ENCODE measurements around the gene ZBTB5. TPM values are rescaled to one million over a fixed set of nuclear protein-coding genes. Genes with fewer than 3 reads are reported as not detected.

ZBTB5 gene
- total RNA-seq, 1 experiment from 2014 or later: 16.7 TPM

GRCh38 chr9:37421914-37422288 is 43.3 kb downstream of the ZBTB5 start:
- ChIA-PET POLR2A (interaction anchor here (1.1 kb wide), 1 partner anchor 12 kb away, joined by 3 read pairs; no protein-coding TSS in a partner anchor), CTCF (interaction anchor here (1.1 to 3.4 kb wide), 2 partner anchors 7 to 11 kb away, joined by 9 to 18 read pairs; no protein-coding TSS in a partner anchor)
- Mint-ChIP-seq H3K27me3 (ENCODE audit: low read depth) (no peaks in the 10 kb centered on the region), H3K9me3 (no peaks in the 10 kb centered on the region), H3K27ac (peak overlapping the region; percentile 85), H3K36me3 (peaks cover 11% of the 10 kb centered on the region), H3K4me3 (peak overlapping the region; percentile 93), H3K4me1 (peaks cover 16% of the 10 kb centered on the region)
- DNase-seq (ENCODE audit: low spot score): peak; percentile 36
- no peak; the same call in 1 of the 2 replicates for ATAC-seq
- no peak for TF ChIP-seq E2F1 (CRISPR knock-in tag; IDR thresholded peaks at IDR 0.05)
- TF ChIP-seq, protein P1, sequence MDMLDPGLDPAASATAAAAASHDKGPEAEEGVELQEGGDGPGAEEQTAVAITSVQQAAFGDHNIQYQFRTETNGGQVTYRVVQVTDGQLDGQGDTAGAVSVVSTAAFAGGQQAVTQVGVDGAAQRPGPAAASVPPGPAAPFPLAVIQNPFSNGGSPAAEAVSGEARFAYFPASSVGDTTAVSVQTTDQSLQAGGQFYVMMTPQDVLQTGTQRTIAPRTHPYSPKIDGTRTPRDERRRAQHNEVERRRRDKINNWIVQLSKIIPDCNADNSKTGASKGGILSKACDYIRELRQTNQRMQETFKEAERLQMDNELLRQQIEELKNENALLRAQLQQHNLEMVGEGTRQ (CRISPR knock-in tag; IDR thresholded peaks at IDR 0.05): peak; percentile 81

- ChIA-PET POLR2A (no interaction called here), CTCF (interaction anchor here (1.0 kb wide), 1 partner anchor 9 kb away, joined by 3 read pairs; no protein-coding TSS in a partner anchor)
- Mint-ChIP-seq H3K4me1 (peaks cover 29% of the 10 kb centered on the region), H3K27me3 (ENCODE audit: low read depth) (no peaks in the 10 kb centered on the region), H3K9me3 (no peaks in the 10 kb centered on the region), H3K27ac (no peak overlapping the region), H3K36me3 (no peaks in the 10 kb centered on the region; the same call in 1 of the 2 replicates), H3K4me3 (no peak overlapping the region)
- no peak for ATAC-seq
- no peak for DNase-seq (ENCODE audit: low spot score)
- TF ChIP-seq CREB1 (CRISPR knock-in tag; IDR thresholded peaks at IDR 0.05): no peak
- no peak for TF ChIP-seq FOXK1 (CRISPR knock-in tag; IDR thresholded peaks at IDR 0.05)
- no peak for TF ChIP-seq IRF2 (CRISPR knock-in tag; IDR thresholded peaks at IDR 0.05; ENCODE audit: borderline replicate concordance, low read depth)
Measured at GRCh38 chr9:37420271-37421215, 44.7 kb downstream of the ZBTB5 start.

DNA sequence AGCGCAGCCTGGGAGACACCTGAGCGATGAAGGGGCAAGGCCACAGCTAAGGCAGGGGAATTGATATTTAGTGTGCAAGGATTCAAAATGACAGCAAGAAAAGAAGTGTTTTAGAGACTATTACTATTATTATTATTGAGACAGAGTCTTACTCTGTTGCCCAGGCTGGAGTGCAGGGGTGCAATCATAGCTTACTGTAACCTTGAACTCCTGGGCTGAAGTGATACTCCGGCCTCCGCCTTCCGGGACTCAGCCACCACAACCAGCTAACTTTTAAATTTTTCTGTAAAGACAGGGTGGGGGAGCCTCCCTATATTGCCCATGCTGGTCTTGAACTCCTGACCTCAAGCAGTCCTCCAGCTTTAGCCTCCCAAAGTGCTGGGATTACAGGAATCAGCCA is 46.0 kb downstream of the ZBTB5 start:
- Mint-ChIP-seq H3K36me3 (no peaks in the 10 kb centered on the region), H3K4me1 (peaks cover 41% of the 10 kb centered on the region), H3K27ac (peak overlapping the region; percentile 14; the same call in 1 of the 2 replicates), H3K4me3 (no peak overlapping the region), H3K27me3 (ENCODE audit: low read depth) (peaks cover 2% of the 10 kb centered on the region; the same call in 1 of the 2 replicates), H3K9me3 (no peaks in the 10 kb centered on the region)
- ChIA-PET POLR2A (no interaction called here), CTCF (no interaction called here)
- no peak for ATAC-seq
- TF ChIP-seq CDX4 (CRISPR knock-in tag; IDR thresholded peaks at IDR 0.05; ENCODE audit: borderline replicate concordance) (no peak), ATF2 (CRISPR knock-in tag; IDR thresholded peaks at IDR 0.05; ENCODE audit: borderline replicate concordance, low read depth) (no peak), JAZF1 (CRISPR knock-in tag; IDR thresholded peaks at IDR 0.05) (no peak)
- no peak for DNase-seq (ENCODE audit: low spot score)

- ATAC-seq (no peak), DNase-seq (ENCODE audit: low spot score) (no peak)
- no peaks in the 10 kb centered on the region for H3K9me3 Mint-ChIP-seq
- H3K27me3 Mint-ChIP-seq (ENCODE audit: low read depth): peaks cover 2% of the 10 kb centered on the region; the same call in 1 of the 2 replicates
- TF ChIP-seq TEAD1 (CRISPR knock-in tag; IDR thresholded peaks at IDR 0.05): no peak
- TF ChIP-seq, protein P2, sequence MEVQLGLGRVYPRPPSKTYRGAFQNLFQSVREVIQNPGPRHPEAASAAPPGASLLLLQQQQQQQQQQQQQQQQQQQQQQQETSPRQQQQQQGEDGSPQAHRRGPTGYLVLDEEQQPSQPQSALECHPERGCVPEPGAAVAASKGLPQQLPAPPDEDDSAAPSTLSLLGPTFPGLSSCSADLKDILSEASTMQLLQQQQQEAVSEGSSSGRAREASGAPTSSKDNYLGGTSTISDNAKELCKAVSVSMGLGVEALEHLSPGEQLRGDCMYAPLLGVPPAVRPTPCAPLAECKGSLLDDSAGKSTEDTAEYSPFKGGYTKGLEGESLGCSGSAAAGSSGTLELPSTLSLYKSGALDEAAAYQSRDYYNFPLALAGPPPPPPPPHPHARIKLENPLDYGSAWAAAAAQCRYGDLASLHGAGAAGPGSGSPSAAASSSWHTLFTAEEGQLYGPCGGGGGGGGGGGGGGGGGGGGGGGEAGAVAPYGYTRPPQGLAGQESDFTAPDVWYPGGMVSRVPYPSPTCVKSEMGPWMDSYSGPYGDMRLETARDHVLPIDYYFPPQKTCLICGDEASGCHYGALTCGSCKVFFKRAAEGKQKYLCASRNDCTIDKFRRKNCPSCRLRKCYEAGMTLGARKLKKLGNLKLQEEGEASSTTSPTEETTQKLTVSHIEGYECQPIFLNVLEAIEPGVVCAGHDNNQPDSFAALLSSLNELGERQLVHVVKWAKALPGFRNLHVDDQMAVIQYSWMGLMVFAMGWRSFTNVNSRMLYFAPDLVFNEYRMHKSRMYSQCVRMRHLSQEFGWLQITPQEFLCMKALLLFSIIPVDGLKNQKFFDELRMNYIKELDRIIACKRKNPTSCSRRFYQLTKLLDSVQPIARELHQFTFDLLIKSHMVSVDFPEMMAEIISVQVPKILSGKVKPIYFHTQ (CRISPR knock-in tag; IDR thresholded peaks at IDR 0.05): no peak
- no peak for TF ChIP-seq NFATC4 (CRISPR knock-in tag; IDR thresholded peaks at IDR 0.05)
- TF ChIP-seq PRRX2 (CRISPR knock-in tag; IDR thresholded peaks at IDR 0.05): no peak
- no peak for TF ChIP-seq ERG (CRISPR knock-in tag; IDR thresholded peaks at IDR 0.05)
- H3K27ac Mint-ChIP-seq: no peak overlapping the region
- POLR2A ChIA-PET: no interaction called here
- H3K4me1 Mint-ChIP-seq: peaks cover 34% of the 10 kb centered on the region
- no peak overlapping the region for H3K4me3 Mint-ChIP-seq
- H3K36me3 Mint-ChIP-seq: no peaks in the 10 kb centered on the region
- CTCF ChIA-PET: no interaction called here
Measured at GRCh38 chr9:37417857-37418618, 47.2 kb downstream of the ZBTB5 start.
